IPS-18c (cell line): ENCODE measurements around the gene FTO.
A peak's percentile ranks its signal among the peaks of the same experiment; 100 is the strongest.
"Not testable (repeated sequence)": the region's sequence is repeated elsewhere in the genome, so short reads cannot be mapped to it uniquely, and the experiment has no call there.

Experiments used
- H3K4me3 ChIP-seq: 2 replicates; pipeline ENCODE4 v1.7.0; 2013; ENCODE audit warnings: low read depth, mild to moderate bottlenecking, low read length, moderate library complexity; ENCODE audit not compliant: insufficient read depth
- H3K9me3 ChIP-seq: one replicate; pipeline ENCODE4 v1.6.1; 2013; ENCODE audit warnings: mild to moderate bottlenecking, low read length, moderate library complexity; ENCODE audit not compliant: control insufficient read depth, insufficient read depth

The FTO gene

DNA sequence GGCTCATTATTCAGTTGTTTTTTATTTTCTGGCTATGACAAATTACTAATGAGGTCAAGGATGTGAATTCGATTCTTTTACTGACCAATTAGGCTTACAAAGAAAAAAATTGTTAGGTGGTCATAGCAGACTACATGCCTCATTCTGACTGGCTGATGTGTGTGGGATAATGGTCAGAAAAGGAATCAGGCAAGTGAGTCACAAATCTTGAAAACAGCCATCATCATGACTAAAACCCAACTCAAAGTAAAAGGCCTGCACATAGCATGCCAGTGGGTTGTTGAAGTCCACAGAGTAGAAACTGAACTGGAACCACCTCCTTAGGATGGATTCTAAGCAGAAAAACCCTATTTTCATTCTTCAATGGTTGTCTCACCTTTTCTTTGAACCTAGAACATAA is 8.9 kb upstream of the FTO start:
- no peaks in the 10 kb centered on the region for H3K9me3 ChIP-seq
- no peak overlapping the region for H3K4me3 ChIP-seq

DNA sequence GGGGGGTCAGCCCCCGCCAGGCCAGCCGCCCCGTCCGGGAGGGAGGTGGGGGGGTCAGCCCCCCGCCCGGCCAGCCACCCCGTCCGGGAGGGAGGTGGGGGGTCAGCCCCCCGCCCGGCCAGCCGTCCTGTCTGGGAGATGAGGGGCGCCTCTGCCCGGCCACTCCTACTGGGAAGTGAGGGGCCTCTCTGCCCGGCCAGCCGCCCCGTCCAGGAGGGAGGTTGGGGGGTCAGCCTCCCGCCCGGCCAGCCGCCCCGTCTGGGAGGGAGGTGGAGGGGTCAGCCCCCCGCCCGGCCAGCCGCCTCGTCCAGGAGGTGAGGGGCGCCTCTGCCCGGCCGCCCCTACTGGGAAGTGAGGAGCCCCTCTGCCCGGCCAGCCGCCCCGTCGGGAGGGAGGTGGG is 5.7 kb upstream of the FTO start:
- not testable (repeated sequence) for H3K9me3 ChIP-seq, H3K4me3 ChIP-seq

DNA sequence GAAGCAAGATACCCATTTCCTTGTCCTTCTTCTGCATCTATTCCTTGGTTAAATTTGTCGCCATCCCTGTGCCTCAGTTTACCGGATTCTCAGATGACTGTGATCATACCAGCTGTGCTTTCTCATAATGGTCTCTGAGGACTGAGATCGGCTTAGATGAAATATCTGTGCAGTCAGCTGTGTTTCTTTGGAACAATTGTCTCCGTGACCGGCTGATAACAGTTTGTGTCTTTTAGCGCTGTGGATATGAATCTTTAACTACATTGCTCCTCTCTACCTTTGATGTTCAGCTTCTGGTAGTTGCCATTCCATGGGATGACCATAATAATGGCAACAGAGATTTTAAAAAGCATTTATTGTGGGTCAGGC is 473 bp downstream of the FTO start:
- Histone ChIP-seq H3K9me3 (no peaks in the 10 kb centered on the region), H3K4me3 (peak overlapping the region; percentile 68)

DNA sequence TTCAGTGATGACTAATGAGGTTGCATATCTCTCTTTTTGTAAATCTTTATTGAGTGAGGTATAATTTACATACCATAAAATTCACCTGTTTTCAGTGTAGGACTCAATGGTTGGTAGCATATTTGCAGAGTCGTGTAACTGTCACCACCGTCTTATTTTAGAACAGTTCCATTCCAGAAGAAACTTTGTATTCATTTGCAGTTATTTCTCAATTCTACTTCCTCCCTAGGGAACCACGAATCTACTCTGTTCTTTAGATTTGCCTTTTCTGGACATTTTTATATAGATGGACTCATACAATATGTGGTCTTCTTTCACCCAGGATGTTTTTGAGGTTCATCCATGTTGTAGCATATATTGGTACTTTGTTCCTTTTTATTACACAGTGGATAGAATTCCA is 3.7 kb downstream of the FTO start:
- Histone ChIP-seq H3K9me3 (no peaks in the 10 kb centered on the region), H3K4me3 (no peak overlapping the region)

DNA sequence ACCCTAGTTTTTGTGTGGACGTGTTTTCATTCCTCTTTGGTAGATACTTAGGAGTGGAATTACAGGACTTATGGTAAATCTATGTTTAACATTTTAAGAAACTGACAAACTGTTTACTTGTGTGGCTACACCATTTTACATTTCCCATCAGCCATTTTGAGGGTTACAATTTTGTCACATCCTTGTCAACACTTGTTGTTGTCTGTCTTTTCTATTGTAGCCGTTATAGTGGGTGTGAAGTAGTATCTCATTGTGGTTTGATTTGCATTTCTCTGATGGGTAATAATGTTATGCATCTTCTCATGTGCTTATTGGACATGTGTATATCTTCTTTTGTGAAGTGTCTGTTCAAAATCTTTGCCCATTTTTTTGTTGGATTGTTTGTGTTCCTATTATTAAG is 4.5 kb downstream of the FTO start:
- no peak overlapping the region for H3K4me3 ChIP-seq
- no peaks in the 10 kb centered on the region for H3K9me3 ChIP-seq

DNA sequence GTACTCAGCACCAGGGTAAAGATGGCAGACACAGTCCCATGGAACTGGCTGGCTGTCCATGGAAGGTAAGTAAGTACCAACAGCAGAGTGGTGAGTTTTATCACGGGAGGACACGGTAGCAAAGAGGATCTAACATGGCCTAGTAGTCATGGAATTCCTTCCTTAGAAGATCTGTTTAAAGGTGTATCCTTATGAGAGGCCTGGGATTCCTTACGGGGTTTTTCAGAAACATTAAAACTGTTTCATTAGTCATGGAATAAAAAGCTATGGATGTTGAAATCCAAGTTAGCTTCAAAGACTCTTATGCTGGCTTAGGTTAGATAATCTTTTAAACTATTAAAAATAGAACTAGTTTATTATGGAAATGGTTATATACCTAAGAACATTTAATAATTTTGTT is 7.4 kb downstream of the FTO start:
- Histone ChIP-seq H3K4me3 (no peak overlapping the region), H3K9me3 (no peaks in the 10 kb centered on the region)

DNA sequence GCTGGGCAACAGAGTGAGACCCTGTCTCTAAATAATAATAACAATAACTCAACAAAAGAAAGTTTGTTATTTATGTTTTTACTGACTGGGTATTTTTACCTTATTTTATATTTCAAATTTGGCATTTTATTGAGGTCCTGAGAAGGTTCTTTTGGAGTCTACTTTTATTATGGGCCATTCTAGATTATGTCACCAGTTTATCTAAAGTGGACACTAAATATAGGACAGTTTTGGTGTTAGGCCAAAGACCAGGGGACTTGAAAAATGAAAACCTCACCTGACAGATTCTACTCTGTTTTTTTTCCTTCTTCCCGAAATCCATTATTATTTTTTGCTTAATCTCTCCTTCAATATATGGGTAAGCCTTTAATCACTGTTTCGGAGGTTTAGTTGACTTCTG is 8.1 kb downstream of the FTO start:
- no peak overlapping the region for H3K4me3 ChIP-seq
- no peaks in the 10 kb centered on the region for H3K9me3 ChIP-seq

DNA sequence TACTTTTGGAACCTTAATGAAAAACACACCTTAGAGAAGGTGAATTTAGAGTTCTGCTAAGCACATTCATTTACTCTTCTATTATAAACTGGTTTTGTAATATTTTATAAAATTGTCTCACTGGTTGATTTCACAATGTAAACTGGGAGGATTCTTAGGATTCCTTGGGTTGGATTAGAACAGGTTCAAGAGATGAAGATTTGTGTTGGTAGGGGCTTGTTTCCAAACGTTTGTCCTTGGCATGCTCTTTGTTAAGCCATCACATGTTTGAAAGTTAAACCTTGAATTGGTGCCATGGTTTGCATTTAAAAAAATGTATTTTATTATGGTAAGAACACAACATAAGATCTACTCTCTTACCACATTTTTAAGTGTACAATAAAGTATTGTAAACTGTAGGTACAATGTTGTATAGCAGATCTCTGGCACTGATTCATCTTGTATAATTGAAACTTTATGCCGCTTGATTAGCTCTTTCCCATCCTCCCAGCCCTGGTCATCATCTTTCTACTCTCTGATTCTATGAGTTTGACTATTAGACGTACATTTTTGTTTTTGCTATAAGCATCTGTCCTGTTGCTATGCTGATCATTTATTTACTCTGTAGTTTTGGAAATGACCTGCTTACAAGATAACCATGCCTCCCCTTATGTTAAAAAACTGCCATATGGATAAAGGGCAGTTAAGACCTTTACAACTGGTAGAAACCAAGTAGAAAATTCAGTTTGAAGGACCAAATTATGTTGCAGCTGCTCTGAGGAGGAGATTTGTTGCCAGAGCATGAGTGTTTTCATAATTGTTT is 9.6 kb downstream of the FTO start:
- Histone ChIP-seq H3K9me3 (no peaks in the 10 kb centered on the region), H3K4me3 (no peak overlapping the region)

DNA sequence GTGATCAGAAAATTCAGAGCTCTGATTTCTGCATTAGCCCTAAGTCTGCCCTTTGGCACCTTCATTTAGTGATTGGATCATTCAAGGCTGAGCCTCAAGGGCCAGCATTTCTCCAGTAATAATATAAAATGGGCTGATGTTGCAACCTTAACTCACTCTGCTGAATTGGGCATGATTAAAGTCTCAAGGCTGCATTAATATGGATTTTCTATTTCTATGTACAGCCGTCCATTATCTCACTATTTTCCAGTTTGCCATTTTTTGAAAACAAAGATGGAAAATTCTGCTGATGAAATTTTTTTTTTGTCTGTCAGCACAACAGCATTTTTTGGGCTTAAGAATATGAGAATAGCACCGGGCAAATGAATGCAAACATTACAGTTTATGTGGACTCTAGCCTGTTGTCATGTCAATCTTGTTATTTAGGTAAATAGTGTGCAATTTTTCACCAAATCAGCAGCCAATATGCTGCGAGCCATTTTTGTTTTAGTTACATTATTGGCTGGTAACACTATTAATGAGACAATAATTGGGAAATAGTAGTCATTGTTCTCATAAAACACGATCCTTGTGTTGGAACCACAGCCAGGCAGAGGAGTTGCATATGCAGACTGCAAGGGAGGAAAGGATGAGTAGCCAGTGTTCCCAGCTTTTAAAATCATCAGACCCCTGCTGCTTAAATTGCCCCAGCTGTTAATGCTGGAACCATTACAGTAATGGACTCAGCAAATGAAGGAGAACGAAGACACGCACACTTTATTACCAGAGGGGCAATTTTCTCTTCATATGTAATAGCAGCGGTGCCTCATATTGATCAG is 10.5 kb downstream of the FTO start:
- Histone ChIP-seq H3K9me3 (no peaks in the 10 kb centered on the region), H3K4me3 (no peak overlapping the region)

DNA sequence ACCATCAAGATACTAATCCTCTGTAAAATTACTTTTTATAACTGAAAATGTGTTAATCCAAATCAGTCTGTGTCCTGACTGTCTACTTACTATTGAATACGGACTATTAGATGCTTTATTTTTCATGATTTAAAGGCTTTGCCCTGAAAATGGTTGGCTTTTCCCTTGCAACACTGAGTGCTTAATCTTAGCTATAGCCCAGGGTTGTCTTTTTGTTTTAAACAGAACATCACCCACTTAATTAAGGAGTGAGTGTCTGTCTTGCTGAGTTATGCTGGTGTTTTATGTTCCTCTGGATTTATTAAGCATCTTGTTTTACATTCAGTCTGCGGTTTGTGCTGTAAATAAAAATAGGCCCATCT is 11.0 kb downstream of the FTO start:
- Histone ChIP-seq H3K9me3 (no peaks in the 10 kb centered on the region), H3K4me3 (no peak overlapping the region)

DNA sequence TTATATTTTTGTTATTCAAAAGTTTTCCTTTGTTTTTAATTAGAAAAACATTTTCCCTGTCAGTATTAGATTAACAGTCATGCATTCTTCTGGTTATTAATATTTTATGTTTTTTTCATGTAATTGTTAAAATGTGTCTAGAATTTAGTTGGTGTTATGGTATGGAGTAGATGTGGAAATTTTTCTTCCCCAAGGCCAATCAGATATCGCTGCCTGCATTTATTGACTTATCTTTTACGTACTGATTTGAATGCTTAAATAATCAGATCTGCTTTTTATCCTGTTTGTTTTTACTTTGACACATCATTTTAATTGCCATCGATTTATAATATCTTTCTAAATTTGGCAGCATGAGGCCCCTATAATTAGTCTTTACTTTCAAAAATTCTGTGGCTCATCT is 13.6 kb downstream of the FTO start:
- H3K9me3 ChIP-seq = no peaks in the 10 kb centered on the region

DNA sequence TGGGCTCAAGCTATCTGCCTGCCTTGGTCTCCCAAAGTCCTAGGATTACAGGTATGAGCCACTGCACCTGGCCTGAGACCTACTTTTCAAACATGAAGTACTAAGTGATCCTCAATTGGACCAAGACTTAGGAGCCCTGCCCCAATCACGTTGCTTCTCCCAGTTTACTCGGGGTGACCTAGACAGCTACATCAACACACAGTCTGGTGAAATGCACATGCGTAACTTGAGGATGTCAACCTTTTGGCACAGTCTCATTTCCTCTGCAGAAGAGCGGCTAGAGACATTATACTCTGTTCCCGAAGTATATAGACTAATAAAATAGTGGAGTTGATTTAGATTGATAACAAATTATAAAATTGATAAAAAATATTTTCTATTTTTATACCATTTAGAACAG is 17.1 kb downstream of the FTO start:
- H3K4me3 ChIP-seq = no peak overlapping the region

More for the DNA sequence above, 13.6 kb downstream of the FTO start:
- no peak overlapping the region for H3K4me3 ChIP-seq

DNA sequence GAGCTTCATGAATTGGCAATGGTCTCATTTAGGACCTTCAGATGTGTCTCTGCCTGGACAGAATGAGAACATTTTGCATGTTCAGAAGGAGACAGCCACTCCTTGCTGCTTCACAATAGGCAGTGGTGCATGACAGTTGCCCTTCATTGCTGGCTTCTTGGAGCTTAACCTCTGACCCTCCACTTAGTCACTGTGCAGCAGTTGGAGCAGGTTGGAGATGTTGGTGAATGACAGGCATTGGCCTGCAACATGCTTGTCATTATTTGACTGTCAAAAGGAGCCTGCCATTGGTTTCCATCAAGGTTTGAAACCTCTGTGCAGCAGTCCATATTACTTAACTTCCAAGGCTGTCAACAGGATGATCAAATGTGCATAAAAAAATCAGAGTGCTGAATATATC is 22.7 kb downstream of the FTO start:
- Histone ChIP-seq H3K9me3 (no peaks in the 10 kb centered on the region), H3K4me3 (no peak overlapping the region)

More for the DNA sequence above, 17.1 kb downstream of the FTO start:
- no peaks in the 10 kb centered on the region for H3K9me3 ChIP-seq

DNA sequence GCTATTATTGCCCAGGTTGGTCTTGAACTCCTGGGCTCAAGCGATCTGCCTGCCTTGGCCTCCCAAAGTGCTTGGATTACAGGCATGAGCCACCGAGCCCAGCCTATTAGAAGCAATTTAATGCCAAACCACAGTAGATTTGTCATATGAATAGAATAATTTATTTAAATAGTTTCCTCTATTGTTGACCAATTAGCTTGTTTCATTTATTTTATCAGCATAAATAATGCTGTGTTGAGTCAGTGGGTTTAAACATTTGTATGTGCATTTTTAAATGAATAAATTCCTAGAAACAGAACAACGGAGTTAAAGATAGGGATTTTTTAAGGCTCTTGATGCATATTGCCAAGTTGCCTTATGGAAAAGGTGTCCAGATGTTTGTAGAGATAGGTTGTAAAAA is 26.7 kb downstream of the FTO start:
- H3K9me3 ChIP-seq = no peaks in the 10 kb centered on the region
- H3K4me3 ChIP-seq = no peak overlapping the region

DNA sequence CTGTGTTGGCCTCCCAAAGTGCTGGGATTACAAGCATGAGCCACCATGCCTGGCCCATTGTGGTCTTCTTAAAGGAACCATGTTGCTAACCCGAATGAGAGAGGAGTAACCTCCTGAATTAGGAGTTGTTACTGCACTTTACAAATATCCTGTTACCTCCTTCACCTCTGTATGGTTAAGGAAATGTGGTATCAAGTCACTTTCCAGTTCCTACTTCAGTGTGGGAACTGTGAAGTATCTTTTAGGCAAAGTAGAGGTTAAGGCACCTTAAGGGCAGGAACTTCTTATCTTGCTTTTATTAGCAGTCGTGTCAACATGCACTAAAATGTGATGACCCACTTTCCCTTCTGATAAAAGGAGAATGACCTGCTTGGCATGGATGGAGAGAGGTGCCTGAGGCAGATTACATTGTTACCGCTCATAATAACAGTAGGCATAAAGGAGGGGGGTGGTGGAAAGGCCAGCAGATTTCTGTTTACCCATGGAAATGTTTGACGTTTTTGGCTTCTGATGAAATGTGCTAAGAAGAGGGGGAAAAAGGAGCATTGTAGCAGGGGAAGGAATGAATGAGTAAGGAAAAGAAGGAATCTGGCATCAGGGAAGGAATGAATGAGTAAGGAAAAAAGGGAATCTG is 28.5 kb downstream of the FTO start:
- Histone ChIP-seq H3K4me3 (no peak overlapping the region), H3K9me3 (no peaks in the 10 kb centered on the region)

DNA sequence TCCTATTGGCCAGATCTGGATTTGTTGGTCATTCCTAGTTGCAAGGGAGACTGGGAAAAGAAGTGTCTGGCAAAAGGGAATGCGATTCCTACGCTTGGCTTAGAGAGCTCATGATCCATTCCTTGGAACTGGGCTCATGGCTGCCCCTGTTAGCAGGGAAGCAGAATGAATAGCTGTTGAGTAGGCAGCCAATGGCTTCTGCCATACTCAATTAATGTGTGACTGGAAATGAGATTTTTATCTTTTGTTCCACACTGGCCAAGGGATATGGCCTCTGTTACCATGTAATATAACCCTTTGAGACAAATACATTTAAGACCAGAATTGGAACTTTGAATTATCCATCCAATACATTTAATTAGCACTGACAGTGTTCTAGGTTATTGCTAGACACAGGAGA is 31.0 kb downstream of the FTO start:
- Histone ChIP-seq H3K4me3 (no peak overlapping the region), H3K9me3 (no peaks in the 10 kb centered on the region)

DNA sequence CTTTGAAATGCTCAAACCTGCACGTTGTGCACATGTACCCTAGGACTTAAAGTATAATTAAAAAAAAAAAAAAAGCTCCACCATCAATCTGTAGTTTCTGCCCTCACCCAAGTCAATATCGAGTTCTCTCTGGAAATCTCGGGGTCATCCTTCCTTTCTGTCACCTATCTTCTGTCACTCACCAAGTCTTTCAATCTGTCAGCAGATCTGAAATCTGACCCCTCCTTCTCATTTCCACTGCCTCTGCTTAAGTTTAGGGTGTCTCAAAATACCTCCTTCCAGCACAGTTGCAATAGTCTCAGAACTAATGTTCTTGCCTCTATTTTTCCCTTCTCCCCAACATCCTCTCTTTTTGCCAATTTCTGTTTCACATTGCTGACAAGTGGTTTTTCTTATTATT is 32.3 kb downstream of the FTO start:
- Histone ChIP-seq H3K4me3 (no peak overlapping the region), H3K9me3 (no peaks in the 10 kb centered on the region)

DNA sequence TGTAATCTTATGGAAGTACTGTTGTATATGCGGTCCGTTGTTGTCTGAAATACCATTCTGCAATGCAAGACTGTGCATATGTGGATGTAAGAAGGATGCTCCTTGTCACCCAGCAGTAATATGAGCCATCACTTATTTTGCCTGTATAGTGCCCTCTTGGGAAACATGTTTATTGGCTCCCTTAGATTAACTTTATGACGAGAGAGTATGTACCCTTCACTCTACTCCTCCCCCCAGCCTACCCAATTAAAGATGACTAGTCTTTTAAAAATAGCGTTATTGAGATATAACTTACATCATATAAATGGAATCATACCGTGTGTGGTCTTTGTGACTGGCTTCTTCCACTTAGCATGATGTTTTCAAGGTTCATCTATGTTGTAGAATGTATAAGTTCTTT is 33.6 kb downstream of the FTO start:
- no peaks in the 10 kb centered on the region for H3K9me3 ChIP-seq
- H3K4me3 ChIP-seq = no peak overlapping the region
